Astrocyte of the spinal cord (primary cell): ENCODE results near the gene ZDHHC12.

Experiments used
- DNase-seq: peaks from one replicate; pipeline ENCODE4 v3.0.0; 2011; ENCODE audit warnings: low read depth, low spot score
- H3K4me3 ChIP-seq: 2 replicates; pipeline ENCODE4 v1.5.1; 2011; ENCODE audit warnings: low read depth, mild to moderate bottlenecking, low read length, moderate library complexity
- in situ Hi-C: cut with HindIII; loops from 2 replicates; pipeline ENCODE4 v1.10.0; 2017; ENCODE audit warnings: low sequenced_read_pairs
- TF ChIP-seq, protein P1 (sequence below): IDR thresholded peaks from 2 replicates; pipeline ENCODE4 v1.5.1; 2012; ENCODE audit warnings: low read depth, mild to moderate bottlenecking, low read length, inconsistent platforms

The ZDHHC12 gene

DNA sequence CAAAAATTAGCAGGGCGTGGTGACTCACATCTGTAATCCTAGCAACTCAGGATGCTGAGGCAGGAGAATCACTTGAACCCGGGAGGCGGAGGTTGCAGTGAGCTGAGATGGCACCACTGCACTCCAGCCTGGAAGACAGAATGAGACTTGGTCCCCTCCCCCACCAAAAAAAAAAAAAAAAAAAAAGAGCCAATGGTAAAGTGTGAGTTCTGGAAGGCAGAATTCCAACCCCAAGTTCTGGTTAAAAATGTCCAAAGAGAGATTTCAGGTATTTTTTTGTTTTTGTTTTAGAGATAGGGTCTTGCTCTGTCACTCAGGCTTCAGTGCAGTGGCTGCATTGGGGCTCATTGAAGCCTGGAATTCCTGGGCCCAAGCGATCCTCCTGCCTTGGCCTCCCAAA is 36.5 kb downstream of the ZDHHC12 start:
- in situ Hi-C loops: no loop called here
- TF ChIP-seq, protein P1, sequence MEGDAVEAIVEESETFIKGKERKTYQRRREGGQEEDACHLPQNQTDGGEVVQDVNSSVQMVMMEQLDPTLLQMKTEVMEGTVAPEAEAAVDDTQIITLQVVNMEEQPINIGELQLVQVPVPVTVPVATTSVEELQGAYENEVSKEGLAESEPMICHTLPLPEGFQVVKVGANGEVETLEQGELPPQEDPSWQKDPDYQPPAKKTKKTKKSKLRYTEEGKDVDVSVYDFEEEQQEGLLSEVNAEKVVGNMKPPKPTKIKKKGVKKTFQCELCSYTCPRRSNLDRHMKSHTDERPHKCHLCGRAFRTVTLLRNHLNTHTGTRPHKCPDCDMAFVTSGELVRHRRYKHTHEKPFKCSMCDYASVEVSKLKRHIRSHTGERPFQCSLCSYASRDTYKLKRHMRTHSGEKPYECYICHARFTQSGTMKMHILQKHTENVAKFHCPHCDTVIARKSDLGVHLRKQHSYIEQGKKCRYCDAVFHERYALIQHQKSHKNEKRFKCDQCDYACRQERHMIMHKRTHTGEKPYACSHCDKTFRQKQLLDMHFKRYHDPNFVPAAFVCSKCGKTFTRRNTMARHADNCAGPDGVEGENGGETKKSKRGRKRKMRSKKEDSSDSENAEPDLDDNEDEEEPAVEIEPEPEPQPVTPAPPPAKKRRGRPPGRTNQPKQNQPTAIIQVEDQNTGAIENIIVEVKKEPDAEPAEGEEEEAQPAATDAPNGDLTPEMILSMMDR: no peak

DNA sequence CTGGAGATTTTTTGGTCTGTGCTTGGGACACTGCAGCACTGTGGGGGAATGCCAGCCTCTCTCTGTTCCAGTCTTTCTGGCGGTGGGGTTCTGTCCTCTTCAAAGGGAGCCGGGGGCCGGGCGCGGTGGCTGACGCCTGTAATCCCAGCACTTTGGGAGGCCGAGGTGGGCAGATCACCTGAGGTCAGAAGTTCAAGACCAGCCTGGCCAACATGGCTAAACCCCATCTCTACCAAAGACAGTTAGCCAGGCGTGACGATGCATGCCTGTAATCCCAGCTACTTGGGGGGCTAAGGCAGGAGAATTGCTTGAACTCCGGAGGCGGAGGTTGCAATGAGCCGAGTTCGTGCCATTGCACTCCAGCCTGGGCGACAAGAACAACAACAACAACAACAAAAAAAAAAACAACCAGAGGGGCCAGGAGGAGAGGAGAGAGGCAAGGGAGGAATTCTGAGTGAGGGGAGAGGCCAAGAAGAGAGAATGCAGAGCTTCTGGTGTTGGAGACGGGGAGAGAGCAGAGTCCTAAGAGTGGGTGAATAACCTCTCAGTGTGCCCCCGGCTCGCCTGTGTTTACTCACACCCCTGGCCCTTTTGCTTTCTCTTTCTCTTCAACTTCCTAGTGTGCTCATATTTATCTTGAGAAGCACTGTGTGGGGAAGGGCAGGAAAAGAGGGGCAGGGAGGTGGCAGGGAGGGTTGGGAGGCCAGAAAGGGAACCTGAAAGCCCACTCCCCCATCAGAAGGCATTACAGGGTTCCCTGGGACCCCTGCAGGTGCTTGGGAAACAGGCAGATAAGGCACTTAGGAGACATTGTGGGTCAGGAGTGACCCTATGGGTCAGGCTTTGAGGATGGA is 38.1 kb downstream of the ZDHHC12 start:
- DNase-seq: no peak
- TF ChIP-seq, protein P1: no peak
- H3K4me3 ChIP-seq: no peak overlapping the region
- in situ Hi-C loops: no loop called here

More for the DNA sequence above, 36.5 kb downstream of the ZDHHC12 start:
- H3K4me3 ChIP-seq: no peak overlapping the region
- DNase-seq: no peak

DNA sequence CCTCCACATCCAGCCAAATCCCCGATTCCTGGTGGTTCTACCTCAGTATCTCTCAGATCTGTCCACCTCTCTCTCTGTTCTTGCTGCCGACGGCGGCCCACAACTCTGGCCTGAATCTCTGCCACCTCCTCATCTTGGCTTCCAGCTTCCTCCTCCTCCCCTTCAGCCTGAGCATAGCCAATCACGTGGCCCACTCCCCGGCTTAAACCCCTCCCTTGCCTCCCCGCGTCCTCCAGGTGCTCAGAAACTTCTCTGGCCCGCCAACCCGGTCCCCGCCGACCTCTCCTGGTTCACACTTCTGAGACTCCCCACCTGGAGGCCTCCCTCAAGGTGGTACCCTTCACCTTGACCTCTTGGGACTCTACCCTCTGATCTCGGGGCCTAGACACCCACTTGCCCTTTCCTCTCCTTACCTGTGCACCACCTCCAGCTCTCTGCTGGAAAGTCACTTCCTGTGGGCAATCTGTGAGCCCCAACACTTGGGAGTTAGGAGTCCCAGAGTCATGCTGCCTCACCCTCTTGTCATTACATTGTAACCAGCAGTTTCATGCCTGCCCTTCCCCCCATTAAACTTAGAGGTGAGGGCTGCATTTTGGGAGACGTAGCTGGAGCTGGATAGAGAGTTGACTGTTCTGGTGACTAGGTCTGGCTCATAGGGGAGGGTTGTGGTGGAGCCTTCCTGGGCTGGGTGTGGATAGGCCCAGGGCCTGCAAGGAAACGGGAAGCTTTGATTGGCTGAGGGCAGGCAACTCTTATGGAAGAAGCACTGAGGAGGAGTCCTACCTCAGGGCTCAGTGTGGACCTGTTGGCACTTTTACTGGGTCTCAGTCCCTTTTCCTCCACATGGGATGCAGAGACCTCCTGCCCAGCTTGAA is 39.4 kb downstream of the ZDHHC12 start:
- TF ChIP-seq, protein P1: no peak
- in situ Hi-C loops: no loop called here
- peak; percentile 60 for DNase-seq
- H3K4me3 ChIP-seq: peak overlapping the region; percentile 67

DNA sequence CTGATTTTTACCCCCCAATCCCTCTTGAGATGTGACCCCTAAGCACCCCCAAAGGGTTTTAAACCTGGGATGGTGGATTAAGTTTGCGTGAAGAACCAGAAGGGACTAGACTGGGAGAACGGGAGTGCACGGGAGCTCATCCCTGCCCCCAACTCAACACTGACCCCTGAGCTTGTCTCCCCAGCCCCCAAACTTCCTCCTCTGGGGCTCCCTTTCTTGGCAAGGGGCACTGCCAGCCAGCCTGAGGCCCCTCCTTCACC is 39.9 kb downstream of the ZDHHC12 start:
- in situ Hi-C loops: no loop called here
- TF ChIP-seq, protein P1: no peak

DNA sequence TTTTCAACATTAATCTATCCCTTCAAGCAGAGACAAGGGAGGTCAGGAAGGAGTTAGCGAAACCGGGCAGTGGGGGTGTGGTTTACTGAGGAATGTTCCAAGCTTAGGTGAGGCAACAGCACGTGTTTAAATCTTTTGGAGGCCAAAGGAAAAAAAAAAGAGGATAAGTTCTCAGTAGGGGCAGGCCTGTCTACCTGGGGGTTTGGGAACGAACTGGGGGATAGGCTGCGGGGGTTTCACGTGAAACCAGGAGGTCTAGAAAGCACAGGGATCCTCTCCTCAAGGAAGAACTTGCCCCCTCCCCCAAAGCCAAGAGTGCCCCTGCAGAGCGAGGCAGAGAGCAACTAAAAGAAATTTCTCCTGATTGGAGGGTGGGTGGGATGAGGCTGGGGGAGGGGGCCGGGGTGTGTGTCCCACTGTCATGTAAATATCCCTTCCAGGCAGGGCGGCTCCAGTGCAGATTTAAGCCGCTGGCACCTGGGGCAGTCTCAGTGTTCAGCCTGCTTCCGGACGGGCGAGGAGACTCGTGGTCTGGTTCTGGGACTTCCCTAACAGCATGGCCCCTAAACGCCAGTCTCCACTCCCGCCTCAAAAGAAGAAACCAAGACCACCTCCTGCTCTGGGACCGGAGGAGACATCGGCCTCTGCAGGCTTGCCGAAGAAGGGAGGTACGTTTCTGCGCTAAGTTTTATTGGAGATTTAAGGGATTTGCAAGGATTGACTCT is 40.4 kb downstream of the ZDHHC12 start:
- in situ Hi-C loops: no loop called here
- peak overlapping the region; percentile 67 for H3K4me3 ChIP-seq
- TF ChIP-seq, protein P1: no peak
- peak; percentile 22 for DNase-seq

More for the DNA sequence above, 39.9 kb downstream of the ZDHHC12 start:
- H3K4me3 ChIP-seq: peak overlapping the region; percentile 67
- DNase-seq: no peak

DNA sequence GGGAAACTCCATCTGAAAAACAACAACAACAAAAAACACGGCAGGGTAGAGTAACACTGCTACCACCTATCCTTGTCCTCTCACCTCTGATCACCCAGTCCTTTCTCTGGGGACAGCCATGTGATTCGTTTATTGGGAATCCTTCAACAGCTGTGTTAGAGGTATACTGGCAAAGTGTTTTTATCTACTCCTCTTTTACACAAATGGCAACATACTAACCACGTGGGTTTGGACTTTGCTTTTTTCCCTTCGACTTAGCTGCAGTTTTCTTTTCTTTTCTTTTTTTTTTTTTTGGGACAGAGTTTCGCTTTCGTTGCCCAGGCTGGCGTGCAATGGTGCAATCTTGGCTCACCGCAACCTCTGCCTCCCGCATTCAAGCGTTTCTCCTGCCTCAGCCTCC is 46.1 kb downstream of the ZDHHC12 start:
- H3K4me3 ChIP-seq: no peak overlapping the region
- DNase-seq: no peak
- in situ Hi-C loops: no loop called here
- TF ChIP-seq, protein P1: no peak
